Ishikawa (cell line): Measurements from ENCODE around the gene SPANXB1.

Experiments used
- CEBPB ChIP-seq: IDR thresholded peaks from 2 replicates; pipeline ENCODE4 v1.6.1; 2012
- CREB1 ChIP-seq: IDR thresholded peaks from 2 replicates; pipeline ENCODE4 v1.6.1; 2012; ENCODE audit warnings: low read depth
- EGR1 ChIP-seq: IDR thresholded peaks from 2 replicates; pipeline ENCODE4 v1.6.1; 2012
- EP300 ChIP-seq: IDR thresholded peaks from 2 replicates; pipeline ENCODE4 v1.6.1; 2012; ENCODE audit warnings: borderline replicate concordance
- FOXM1 ChIP-seq: IDR thresholded peaks from 2 replicates; pipeline ENCODE4 v1.6.1; 2012; ENCODE audit warnings: low read depth, borderline replicate concordance
- NFIC ChIP-seq: IDR thresholded peaks from 2 replicates; pipeline ENCODE4 v1.6.1; 2012
- RAD21 ChIP-seq: IDR thresholded peaks from 2 replicates; pipeline ENCODE4 v1.6.1; 2012; ENCODE audit warnings: low read depth
- TAF1 ChIP-seq: IDR thresholded peaks from 2 replicates; pipeline ENCODE4 v1.6.1; 2012; ENCODE audit warnings: low read depth, mild to moderate bottlenecking
- TCF12 ChIP-seq: IDR thresholded peaks from 2 replicates; pipeline ENCODE4 v1.6.1; 2012; ENCODE audit warnings: low read depth
- TEAD4 ChIP-seq: IDR thresholded peaks from 2 replicates; pipeline ENCODE4 v1.6.1; 2012
- YY1 ChIP-seq: IDR thresholded peaks from 2 replicates; pipeline ENCODE4 v1.6.1; 2012; ENCODE audit warnings: low read depth
- ZBTB7A ChIP-seq: IDR thresholded peaks from 2 replicates; pipeline ENCODE4 v1.6.1; 2012; ENCODE audit warnings: low read depth
- TF ChIP-seq, protein P1 (sequence below): IDR thresholded peaks from 2 replicates; pipeline ENCODE4 v1.6.1; 2012
- TF ChIP-seq, protein P2 (sequence below): IDR thresholded peaks from 2 replicates; pipeline ENCODE4 v1.6.1; 2012; ENCODE audit warnings: low read depth, mild to moderate bottlenecking
- TF ChIP-seq, protein P3 (sequence below): IDR thresholded peaks from 2 replicates; pipeline ENCODE4 v1.6.1; 2012

SPANXB1 gene

DNA sequence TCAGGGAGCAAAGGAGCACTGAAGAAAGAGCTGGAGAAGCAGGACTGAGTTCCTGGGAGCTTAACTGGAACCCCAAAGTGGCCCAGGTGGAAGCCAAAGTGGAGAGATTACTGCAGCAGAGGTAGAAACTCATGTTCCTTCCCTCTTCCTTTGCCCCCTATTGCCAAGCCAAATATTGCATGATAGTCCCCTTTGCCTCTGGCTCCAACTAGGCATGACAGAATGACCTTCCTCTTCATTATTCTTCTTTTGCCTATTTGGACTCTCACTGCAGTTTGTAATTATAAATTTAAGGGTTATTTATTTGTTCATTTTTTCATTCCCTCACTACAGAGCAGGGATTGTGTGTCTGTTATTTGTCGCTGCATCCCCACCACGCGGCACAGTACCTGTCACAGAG is 22.1 kb upstream of the SPANXB1 start:
- no peak for TF ChIP-seq EP300
- TF ChIP-seq, protein P1, sequence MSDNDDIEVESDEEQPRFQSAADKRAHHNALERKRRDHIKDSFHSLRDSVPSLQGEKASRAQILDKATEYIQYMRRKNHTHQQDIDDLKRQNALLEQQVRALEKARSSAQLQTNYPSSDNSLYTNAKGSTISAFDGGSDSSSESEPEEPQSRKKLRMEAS = no peak
- TF ChIP-seq, protein P2, sequence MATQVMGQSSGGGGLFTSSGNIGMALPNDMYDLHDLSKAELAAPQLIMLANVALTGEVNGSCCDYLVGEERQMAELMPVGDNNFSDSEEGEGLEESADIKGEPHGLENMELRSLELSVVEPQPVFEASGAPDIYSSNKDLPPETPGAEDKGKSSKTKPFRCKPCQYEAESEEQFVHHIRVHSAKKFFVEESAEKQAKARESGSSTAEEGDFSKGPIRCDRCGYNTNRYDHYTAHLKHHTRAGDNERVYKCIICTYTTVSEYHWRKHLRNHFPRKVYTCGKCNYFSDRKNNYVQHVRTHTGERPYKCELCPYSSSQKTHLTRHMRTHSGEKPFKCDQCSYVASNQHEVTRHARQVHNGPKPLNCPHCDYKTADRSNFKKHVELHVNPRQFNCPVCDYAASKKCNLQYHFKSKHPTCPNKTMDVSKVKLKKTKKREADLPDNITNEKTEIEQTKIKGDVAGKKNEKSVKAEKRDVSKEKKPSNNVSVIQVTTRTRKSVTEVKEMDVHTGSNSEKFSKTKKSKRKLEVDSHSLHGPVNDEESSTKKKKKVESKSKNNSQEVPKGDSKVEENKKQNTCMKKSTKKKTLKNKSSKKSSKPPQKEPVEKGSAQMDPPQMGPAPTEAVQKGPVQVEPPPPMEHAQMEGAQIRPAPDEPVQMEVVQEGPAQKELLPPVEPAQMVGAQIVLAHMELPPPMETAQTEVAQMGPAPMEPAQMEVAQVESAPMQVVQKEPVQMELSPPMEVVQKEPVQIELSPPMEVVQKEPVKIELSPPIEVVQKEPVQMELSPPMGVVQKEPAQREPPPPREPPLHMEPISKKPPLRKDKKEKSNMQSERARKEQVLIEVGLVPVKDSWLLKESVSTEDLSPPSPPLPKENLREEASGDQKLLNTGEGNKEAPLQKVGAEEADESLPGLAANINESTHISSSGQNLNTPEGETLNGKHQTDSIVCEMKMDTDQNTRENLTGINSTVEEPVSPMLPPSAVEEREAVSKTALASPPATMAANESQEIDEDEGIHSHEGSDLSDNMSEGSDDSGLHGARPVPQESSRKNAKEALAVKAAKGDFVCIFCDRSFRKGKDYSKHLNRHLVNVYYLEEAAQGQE = no peak
- TF ChIP-seq, protein P3, sequence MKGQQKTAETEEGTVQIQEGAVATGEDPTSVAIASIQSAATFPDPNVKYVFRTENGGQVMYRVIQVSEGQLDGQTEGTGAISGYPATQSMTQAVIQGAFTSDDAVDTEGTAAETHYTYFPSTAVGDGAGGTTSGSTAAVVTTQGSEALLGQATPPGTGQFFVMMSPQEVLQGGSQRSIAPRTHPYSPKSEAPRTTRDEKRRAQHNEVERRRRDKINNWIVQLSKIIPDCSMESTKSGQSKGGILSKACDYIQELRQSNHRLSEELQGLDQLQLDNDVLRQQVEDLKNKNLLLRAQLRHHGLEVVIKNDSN = no peak
- TF ChIP-seq RAD21 = no peak
- TF ChIP-seq EGR1 = no peak
- no peak for TF ChIP-seq CREB1
- TF ChIP-seq ZBTB7A = no peak
- TF ChIP-seq NFIC = no peak

DNA sequence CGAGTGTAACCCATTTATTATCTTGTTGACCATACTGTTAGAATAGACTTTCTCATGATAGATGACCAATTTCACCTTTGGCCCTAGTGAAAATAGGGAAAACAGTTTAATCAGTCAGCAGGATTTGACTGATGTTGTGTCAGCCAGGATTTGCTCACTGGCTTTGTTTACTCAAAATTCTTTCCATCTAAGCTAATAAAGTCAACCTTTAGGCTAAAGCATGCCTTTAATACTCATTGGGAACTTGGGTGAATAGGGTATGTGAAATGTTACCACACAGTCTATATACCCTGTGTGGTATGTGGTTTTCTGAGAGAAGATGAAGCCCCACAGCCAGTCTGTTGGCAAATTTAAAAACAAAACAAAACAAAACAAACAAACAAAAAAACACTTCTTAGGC is 18.7 kb upstream of the SPANXB1 start:
- TF ChIP-seq CEBPB (no peak), TEAD4 (no peak), YY1 (no peak), EP300 (no peak), FOXM1 (no peak), TCF12 (no peak), TAF1 (no peak)
- TF ChIP-seq, protein P1 = no peak
- TF ChIP-seq, protein P2 = no peak
- TF ChIP-seq, protein P3 = no peak
